Osteocyte (in vitro differentiated cells): ENCODE measurements around the gene KRT6A. TPM values are rescaled to one million over a fixed set of nuclear protein-coding genes. Genes with fewer than 3 reads are reported as not detected.

ENCODE experiments used
- DNase-seq: peaks from one replicate; pipeline ENCODE4 v3.0.0; 2021; ENCODE audit warnings: mixed read lengths; ENCODE audit not compliant: unreplicated experiment; ENCODE audit errors: extremely low spot score
- H3K27ac Mint-ChIP-seq: one replicate; pipeline ENCODE4 v1.8.0; 2021; ENCODE audit warnings: mild to moderate bottlenecking, mixed read lengths; ENCODE audit not compliant: unreplicated experiment
- H3K27me3 Mint-ChIP-seq: one replicate; pipeline ENCODE4 v1.8.0; 2021; ENCODE audit warnings: mixed read lengths; ENCODE audit not compliant: unreplicated experiment
- H3K36me3 Mint-ChIP-seq: one replicate; pipeline ENCODE4 v1.8.0; 2021; ENCODE audit warnings: mixed read lengths; ENCODE audit not compliant: unreplicated experiment
- H3K4me1 Mint-ChIP-seq: one replicate; pipeline ENCODE4 v1.8.0; 2021; ENCODE audit warnings: mixed read lengths; ENCODE audit not compliant: unreplicated experiment
- H3K4me3 Mint-ChIP-seq: one replicate; pipeline ENCODE4 v1.8.0; 2021; ENCODE audit warnings: mild to moderate bottlenecking, moderate library complexity, mixed read lengths; ENCODE audit not compliant: unreplicated experiment
- H3K9me3 Mint-ChIP-seq: one replicate; pipeline ENCODE4 v1.8.0; 2021; ENCODE audit warnings: mixed read lengths; ENCODE audit not compliant: unreplicated experiment
- total RNA-seq: library from RNA; stranded (reverse); gene quantifications from 2 replicates; pipeline ENCODE4 v1.2.1, GENCODE V29; 2021
- TF ChIP-seq, protein P1 (sequence below): fragments of 200-600 bp; sonication (generic); IDR thresholded peaks from 2 replicates; pipeline ENCODE4 v1.5.0; 2021; ENCODE audit warnings: antibody characterized with exemption, mild to moderate bottlenecking, moderate library complexity

The KRT6A gene
- total RNA-seq, 1 donor from 2014 or later, result not detected

DNA sequence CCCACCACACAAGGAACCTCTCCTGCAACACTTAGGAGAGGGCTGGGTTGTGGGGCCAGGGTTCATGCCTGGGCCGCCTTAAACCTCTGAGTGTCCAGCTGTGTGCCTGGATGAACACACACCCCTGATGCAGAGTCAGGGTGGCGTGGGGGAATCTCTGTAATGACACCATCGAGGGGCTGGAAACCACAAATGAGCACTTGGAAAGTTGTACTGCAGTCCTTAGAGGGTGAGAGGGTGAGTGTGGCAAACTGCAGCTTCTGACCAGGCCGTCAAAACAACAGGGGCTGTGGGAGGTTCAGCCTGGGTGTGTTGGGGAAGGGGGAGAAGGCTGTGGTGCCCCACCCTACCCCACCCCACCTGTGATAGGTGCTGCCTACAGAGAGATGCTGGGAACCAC lies 39.6 kb upstream of the KRT6A start:
- Mint-ChIP-seq H3K4me3 (no peak overlapping the region), H3K27me3 (peaks cover 33% of the 10 kb centered on the region), H3K27ac (no peak overlapping the region), H3K36me3 (no peaks in the 10 kb centered on the region), H3K4me1 (no peaks in the 10 kb centered on the region), H3K9me3 (no peaks in the 10 kb centered on the region)
- DNase-seq, result no peak
- TF ChIP-seq, protein P1, sequence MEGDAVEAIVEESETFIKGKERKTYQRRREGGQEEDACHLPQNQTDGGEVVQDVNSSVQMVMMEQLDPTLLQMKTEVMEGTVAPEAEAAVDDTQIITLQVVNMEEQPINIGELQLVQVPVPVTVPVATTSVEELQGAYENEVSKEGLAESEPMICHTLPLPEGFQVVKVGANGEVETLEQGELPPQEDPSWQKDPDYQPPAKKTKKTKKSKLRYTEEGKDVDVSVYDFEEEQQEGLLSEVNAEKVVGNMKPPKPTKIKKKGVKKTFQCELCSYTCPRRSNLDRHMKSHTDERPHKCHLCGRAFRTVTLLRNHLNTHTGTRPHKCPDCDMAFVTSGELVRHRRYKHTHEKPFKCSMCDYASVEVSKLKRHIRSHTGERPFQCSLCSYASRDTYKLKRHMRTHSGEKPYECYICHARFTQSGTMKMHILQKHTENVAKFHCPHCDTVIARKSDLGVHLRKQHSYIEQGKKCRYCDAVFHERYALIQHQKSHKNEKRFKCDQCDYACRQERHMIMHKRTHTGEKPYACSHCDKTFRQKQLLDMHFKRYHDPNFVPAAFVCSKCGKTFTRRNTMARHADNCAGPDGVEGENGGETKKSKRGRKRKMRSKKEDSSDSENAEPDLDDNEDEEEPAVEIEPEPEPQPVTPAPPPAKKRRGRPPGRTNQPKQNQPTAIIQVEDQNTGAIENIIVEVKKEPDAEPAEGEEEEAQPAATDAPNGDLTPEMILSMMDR, result no peak

DNA sequence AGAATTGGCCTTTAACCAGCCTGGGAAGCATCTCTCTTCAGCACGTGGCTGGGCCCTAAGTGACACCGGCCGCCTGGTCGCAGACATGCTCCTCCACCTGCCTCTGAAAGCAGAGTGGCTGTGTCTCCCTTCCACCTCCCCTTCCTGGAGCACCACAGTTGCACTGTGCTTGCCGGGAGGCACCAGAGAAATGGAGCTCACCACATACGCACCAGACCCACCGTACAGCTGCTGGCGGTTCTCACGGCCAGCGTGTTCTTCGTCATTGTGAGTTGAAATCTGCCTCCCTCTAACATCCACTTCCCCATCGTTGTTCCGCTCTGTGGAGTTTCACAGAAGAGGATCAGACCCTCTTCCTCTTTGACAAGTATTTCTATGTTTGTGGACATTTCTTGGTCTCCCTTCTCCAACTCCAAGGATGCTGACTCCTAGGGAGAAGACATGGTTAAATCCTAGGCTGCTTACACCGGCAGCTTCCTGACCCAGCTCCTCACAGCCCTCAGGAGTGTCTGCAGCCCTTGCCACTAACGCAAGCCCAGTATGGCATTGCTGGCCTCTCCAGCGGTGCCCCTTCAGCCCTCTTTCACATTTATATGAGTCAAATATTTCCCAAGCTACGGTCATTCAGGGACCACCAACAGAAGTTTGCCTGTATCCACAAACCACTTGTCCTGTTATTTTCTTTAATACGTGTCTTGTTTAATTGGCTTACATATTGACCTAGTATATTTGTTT lies 38.7 kb upstream of the KRT6A start:
- no peaks in the 10 kb centered on the region for H3K36me3 Mint-ChIP-seq
- TF ChIP-seq, protein P1, result no peak
- H3K27ac Mint-ChIP-seq, result no peak overlapping the region
- no peaks in the 10 kb centered on the region for H3K4me1 Mint-ChIP-seq
- peaks cover 29% of the 10 kb centered on the region for H3K27me3 Mint-ChIP-seq
- no peak overlapping the region for H3K4me3 Mint-ChIP-seq
- DNase-seq, result no peak
- H3K9me3 Mint-ChIP-seq, result no peaks in the 10 kb centered on the region

DNA sequence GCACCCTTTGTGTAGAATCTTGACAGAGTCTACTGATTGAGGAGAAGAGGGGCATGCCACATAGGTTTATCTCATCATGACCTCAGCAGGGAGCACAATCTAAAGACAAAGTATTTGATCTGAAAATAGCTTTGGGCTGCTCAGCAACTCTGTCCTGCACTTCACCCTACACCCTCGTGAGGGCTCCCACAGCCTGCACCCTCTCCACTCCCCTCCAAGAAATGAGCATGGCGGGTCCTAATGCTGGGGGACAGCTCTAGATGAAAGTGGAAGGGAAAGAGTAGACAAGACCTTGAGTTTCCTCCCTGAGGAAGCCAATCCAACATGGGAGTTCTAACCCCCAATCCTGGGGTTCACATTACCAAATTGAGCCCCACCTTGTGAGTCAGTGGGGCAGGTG lies 37.8 kb upstream of the KRT6A start:
- Mint-ChIP-seq H3K27me3 (peaks cover 29% of the 10 kb centered on the region), H3K9me3 (no peaks in the 10 kb centered on the region), H3K36me3 (no peaks in the 10 kb centered on the region), H3K27ac (no peak overlapping the region), H3K4me1 (no peaks in the 10 kb centered on the region), H3K4me3 (no peak overlapping the region)
- TF ChIP-seq, protein P1, result no peak
- DNase-seq, result no peak

DNA sequence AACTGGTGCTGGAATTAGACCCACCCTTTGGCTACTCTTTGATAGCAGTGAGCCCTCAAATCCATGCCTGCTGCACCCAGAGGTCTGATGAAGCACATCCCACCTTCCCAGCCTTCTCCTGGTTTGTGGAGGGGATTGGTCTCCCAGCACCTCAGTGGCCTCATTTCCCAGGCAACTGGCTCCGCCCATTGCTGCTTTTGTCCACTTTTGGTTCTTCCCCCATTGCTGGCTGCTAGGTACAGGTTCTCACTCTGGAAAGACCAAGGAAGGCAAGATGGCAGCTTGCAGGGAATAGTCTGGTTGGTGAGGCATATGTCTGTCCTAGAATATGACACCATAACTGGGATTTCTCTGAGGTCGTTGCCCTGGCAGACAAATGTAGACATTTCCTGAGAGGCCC lies 37.3 kb upstream of the KRT6A start:
- Mint-ChIP-seq H3K4me3 (no peak overlapping the region), H3K4me1 (no peaks in the 10 kb centered on the region), H3K27ac (no peak overlapping the region), H3K36me3 (no peaks in the 10 kb centered on the region), H3K27me3 (peaks cover 32% of the 10 kb centered on the region), H3K9me3 (no peaks in the 10 kb centered on the region)
- DNase-seq, result no peak
- TF ChIP-seq, protein P1, result no peak

DNA sequence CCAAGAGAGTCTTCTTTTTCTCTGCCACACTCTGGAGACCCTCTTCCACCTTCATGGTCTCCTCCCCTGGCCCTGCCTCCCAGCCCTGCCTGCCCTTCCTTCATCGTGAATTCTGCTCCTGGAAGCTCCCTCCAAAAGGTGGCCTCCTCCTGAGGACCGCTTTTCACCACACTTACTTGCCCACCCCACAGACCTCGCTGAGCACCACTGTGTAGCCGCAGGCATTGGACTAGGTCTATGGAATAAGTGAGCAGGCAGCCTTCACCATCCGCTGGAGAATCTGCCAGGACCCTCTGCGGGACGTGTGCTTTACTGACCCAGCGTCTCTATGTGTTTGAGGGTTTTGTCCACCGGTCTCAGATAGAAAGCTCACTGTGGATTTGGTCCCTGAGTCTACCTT lies 36.8 kb upstream of the KRT6A start:
- Mint-ChIP-seq H3K4me3 (no peak overlapping the region), H3K27me3 (peaks cover 32% of the 10 kb centered on the region), H3K9me3 (no peaks in the 10 kb centered on the region), H3K36me3 (no peaks in the 10 kb centered on the region), H3K4me1 (no peaks in the 10 kb centered on the region), H3K27ac (no peak overlapping the region)
- TF ChIP-seq, protein P1, result no peak
- DNase-seq, result no peak
